HUES64 (cell line): ENCODE measurements around the gene STXBP6.

ENCODE experiments used
- H3K27ac ChIP-seq: 2 replicates; pipeline ENCODE4 v1.7.0; 2013; ENCODE audit warnings: low read depth, low read length, inconsistent platforms
- H3K27me3 ChIP-seq: 2 replicates; pipeline ENCODE4 v1.6.1; 2013; ENCODE audit warnings: mild to moderate bottlenecking, low read length; ENCODE audit not compliant: insufficient read depth
- H3K36me3 ChIP-seq: 2 replicates; pipeline ENCODE4 v1.6.1; 2013; ENCODE audit warnings: mild to moderate bottlenecking, low read length; ENCODE audit not compliant: insufficient read depth
- H3K4me1 ChIP-seq: 2 replicates; pipeline ENCODE4 v1.6.1; 2013; ENCODE audit warnings: mild to moderate bottlenecking, low read length, moderate library complexity; ENCODE audit not compliant: insufficient read depth
- H3K4me3 ChIP-seq: 2 replicates; pipeline ENCODE4 v1.5.1; 2013; ENCODE audit warnings: mild to moderate bottlenecking, low read length, moderate library complexity
- H3K9ac ChIP-seq: 2 replicates; pipeline ENCODE4 v1.6.1; 2013; ENCODE audit warnings: mild to moderate bottlenecking, low read depth, low read length
- H3K9me3 ChIP-seq: 2 replicates; pipeline ENCODE4 v1.6.1; 2013; ENCODE audit warnings: low read depth, low read length; ENCODE audit not compliant: insufficient read depth
- whole genome bisulfite sequencing: fragments of 150-250, 120-280 bp; methylation state at CpG from one replicate; pipeline ENCODE4 v1.1.7; 2013; ENCODE audit warnings: missing lambda C conversion rate; 5-methylcytosine and 5-hydroxymethylcytosine counted together

The STXBP6 gene

DNA sequence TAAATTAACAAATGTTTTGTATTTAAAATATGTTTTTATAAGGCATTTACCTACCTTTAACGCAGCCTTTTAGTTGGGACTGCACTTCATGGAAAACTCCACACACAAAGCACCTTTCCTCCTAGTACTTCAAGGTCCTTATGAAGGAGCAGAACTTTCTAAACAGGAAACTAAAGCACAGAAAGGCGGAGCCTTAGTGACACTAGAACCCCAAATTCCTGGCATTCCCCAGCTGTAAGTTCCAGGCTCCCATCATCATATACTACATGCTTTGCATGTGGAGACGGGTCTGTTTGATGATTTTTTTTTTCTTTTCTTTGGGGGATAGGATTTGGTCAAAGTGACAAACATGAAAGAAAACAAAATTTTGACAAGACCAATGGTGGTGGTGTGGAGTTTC, 39.5 kb downstream of the STXBP6 start:
- Histone ChIP-seq H3K4me1 (peaks cover 26% of the 10 kb centered on the region), H3K9me3 (no peaks in the 10 kb centered on the region), H3K27me3 (no peaks in the 10 kb centered on the region), H3K9ac (no peak overlapping the region), H3K27ac (no peak overlapping the region), H3K4me3 (no peak overlapping the region), H3K36me3 (no peaks in the 10 kb centered on the region)
- WGBS = 93% methylated on average over 2 of the region's 3 CpGs

DNA sequence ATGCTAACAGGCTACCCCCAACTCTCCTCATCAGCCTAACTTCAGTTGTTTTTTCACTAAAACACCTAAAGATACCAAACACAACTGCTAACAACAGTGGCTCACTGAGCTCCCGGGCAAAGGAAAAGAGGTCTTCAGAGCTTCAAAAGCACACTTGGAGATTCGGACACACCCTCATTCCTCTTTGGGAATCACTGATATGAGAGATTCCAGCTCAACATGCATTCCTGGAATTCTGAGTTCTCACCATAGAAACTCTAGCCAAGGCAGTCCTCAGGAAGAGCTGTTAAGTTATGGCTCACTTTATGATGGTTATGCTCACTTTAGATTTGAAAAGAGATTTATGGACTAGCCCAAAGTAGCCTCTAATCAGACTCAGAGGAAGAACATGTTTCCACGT, 40.1 kb downstream of the STXBP6 start:
- no peaks in the 10 kb centered on the region for H3K27me3 ChIP-seq
- H3K36me3 ChIP-seq = no peaks in the 10 kb centered on the region
- no peak overlapping the region for H3K9ac ChIP-seq
- WGBS = 70% methylated on average over 3 of the region's 3 CpGs
- no peak overlapping the region for H3K4me3 ChIP-seq
- H3K27ac ChIP-seq = peak overlapping the region; percentile 16; the same call in 1 of the 2 replicates
- H3K4me1 ChIP-seq = peaks cover 26% of the 10 kb centered on the region
- no peaks in the 10 kb centered on the region for H3K9me3 ChIP-seq

DNA sequence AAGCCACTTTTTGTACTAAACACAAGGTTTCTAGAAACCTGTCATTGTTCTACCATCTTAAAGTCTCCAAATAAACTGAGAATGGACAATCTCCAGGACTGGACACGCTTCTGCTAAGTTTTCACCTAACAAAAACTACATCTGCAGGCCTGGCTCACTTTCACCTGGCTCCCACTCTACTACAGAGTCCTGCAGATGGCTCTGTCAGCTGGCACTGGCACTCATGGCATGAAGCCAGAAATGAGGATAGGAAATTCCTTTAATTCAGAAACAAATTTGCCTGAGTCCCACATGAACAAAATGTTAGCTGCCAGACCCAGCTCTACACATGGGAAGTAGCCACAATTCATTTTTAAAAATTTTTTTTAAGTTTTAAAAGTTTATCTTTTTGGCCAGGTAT, 42.1 kb downstream of the STXBP6 start:
- H3K36me3 ChIP-seq = no peaks in the 10 kb centered on the region
- H3K4me3 ChIP-seq = no peak overlapping the region
- no peaks in the 10 kb centered on the region for H3K27me3 ChIP-seq
- WGBS = 98% methylated on average over 1 of the region's 1 CpG
- peaks cover 26% of the 10 kb centered on the region for H3K4me1 ChIP-seq
- H3K9me3 ChIP-seq = no peaks in the 10 kb centered on the region
- H3K27ac ChIP-seq = no peak overlapping the region
- H3K9ac ChIP-seq = no peak overlapping the region

DNA sequence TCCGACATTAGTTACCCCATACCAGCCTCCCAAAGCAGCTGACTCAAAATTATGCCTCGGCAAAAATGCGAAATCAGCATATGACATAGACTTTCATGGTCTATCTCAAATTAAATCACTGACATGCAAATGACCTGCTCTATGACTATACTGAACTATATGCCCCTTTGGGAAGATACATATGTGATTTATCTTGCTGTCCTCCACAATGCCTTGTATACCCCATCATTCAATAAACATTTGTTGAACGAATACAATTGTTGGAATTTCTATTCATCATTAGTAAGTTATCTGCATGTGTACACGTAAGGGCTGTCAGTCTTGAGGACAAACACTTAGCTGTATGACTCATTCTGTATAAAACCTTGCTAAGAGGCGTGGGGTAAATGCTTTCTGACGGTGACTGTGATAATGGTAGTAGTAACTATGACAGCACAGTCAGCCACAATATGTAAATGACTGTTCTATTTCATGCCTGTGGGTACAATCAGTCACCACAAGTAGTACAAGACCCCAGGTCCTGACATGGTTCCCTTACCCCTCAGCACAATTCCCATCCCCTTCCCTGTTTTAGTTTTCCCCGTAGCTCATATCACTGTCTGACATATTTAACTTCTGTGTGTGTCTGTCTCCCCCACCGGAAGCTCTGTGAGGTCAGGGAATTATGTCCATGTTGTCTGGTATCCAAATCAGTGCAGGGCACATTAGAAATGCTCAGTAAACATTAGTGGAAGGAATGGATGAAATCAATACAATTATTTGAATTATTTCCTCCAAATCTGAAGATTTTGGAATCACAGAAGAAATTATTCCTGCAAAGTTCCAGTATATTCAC, 42.8 kb downstream of the STXBP6 start:
- Histone ChIP-seq H3K27ac (no peak overlapping the region), H3K9me3 (no peaks in the 10 kb centered on the region), H3K4me3 (no peak overlapping the region), H3K9ac (no peak overlapping the region), H3K27me3 (no peaks in the 10 kb centered on the region), H3K36me3 (no peaks in the 10 kb centered on the region), H3K4me1 (peaks cover 26% of the 10 kb centered on the region)
- 91% methylated on average over 8 of the region's 9 CpGs for WGBS

DNA sequence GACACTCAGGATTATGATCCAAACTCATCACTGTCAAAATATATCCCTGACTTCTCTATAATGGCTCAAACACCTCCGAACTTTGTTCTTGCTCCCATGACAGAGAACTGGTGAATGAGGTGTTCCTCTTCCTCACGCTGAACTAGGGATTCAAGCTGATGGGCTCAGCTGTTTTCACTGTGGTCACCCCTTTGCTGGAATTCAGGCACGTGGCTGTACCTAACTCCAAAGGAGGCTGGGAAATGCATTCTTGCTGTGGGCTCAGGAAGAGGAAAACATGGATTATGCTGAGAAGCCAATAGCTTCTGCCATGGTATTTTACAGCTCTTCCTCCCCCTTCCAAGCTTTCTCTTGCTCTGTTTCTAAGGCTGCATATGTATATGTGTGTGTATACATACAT, 43.9 kb downstream of the STXBP6 start:
- Histone ChIP-seq H3K27me3 (no peaks in the 10 kb centered on the region), H3K27ac (no peak overlapping the region), H3K4me3 (no peak overlapping the region), H3K9me3 (no peaks in the 10 kb centered on the region), H3K36me3 (no peaks in the 10 kb centered on the region), H3K9ac (no peak overlapping the region), H3K4me1 (peaks cover 26% of the 10 kb centered on the region)
- WGBS = 90% methylated on average over 3 of the region's 3 CpGs

DNA sequence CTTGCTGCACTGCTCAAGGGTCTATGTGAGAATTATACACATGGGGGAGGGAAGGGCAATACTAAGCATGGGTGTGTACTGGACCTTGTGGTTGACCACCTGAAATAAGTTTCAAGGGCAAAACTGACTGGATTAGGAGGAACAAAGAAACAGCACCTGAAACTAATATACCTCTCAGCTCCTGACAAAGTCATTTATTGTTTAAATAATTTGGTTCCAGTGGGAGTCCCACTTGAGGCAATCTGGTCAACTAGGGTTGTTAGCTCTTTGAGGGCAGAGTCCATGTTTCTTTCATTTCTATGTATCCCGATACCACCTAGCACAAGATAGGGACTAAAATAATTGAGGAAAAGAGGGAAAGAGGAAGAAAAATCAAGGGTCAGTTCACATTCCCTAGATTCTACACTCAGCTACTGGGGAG, 45.5 kb downstream of the STXBP6 start:
- Histone ChIP-seq H3K9ac (no peak overlapping the region), H3K4me3 (no peak overlapping the region), H3K4me1 (peaks cover 13% of the 10 kb centered on the region), H3K27me3 (no peaks in the 10 kb centered on the region), H3K9me3 (no peaks in the 10 kb centered on the region), H3K27ac (no peak overlapping the region), H3K36me3 (no peaks in the 10 kb centered on the region)
- no CpG with 5 or more reads among the region's 1 CpG for WGBS

DNA sequence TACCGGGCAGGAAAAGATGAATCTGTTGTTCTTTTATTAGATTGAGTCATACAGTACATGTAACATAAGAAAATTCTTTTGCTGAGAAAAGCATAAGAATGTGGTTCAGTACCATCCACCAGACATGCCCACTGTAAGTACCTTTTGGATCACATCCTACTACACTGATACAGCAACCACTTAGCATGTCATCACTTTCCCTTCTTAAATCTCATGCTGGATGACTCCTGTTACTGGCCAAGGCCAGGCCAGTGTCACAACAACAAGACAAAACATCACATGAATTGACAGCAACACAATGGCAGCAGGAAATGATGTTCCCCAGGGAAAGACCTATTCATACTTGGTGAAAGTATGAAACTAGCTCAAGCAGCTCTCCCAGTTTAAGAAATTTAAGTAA, 46.4 kb downstream of the STXBP6 start:
- Histone ChIP-seq H3K27me3 (no peaks in the 10 kb centered on the region), H3K4me3 (no peak overlapping the region), H3K36me3 (no peaks in the 10 kb centered on the region), H3K4me1 (peaks cover 4% of the 10 kb centered on the region), H3K9ac (no peak overlapping the region), H3K9me3 (no peaks in the 10 kb centered on the region), H3K27ac (no peak overlapping the region)
- WGBS = 100% methylated on average over 1 of the region's 1 CpG

DNA sequence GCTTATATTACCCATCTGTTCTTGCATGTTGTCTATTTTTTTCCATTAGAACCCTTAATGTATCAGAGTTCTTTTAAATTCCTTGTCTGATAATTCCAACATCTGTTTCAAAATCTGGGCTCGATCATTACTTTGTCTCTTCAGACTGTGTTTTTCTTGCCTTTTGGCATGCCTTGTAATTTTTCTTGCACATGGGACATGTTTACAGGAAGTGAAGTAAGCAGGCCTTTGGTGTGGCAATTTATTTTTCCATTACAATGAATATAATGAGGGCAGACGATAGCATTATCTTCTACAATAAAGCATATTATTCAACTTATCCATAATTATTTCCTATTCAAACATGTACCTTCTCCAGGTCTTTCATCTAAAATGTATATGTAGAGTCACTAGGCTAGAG, 48.3 kb downstream of the STXBP6 start:
- WGBS = 94% methylated on average over 2 of the region's 2 CpGs
- H3K27me3 ChIP-seq = no peaks in the 10 kb centered on the region
- H3K4me1 ChIP-seq = 0 out of 2 replicates have a peak, but pooled peaks cover 3% of the 10 kb centered on the region

DNA sequence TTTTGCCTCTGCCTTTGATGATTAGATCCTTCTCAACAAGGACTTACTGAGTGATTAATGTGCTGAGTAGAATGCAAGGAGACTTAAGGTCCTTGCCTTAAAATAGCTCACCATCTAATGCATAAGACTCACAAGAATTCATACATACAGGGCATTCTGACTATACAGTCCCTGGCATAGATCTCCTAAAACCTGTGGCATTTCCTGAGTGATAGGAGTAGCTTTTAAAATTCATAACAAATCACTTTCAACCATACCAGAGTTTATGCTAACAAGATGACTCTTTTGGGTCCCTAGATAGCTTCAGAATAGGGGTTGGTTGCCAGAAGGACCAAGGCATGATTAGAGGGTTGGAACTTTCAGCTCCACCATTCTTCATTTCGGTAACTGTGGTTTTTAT, 48.8 kb downstream of the STXBP6 start:
- Histone ChIP-seq H3K4me3 (no peak overlapping the region), H3K36me3 (no peaks in the 10 kb centered on the region), H3K27ac (no peak overlapping the region), H3K4me1 (0 out of 2 replicates have a peak, but pooled peaks cover 3% of the 10 kb centered on the region), H3K27me3 (no peaks in the 10 kb centered on the region), H3K9ac (no peak overlapping the region), H3K9me3 (no peaks in the 10 kb centered on the region)
- WGBS = 100% methylated on average over 1 of the region's 1 CpG

More for the DNA sequence above, 48.3 kb downstream of the STXBP6 start:
- Histone ChIP-seq H3K9ac (no peak overlapping the region), H3K36me3 (no peaks in the 10 kb centered on the region), H3K4me3 (no peak overlapping the region), H3K27ac (no peak overlapping the region), H3K9me3 (no peaks in the 10 kb centered on the region)

DNA sequence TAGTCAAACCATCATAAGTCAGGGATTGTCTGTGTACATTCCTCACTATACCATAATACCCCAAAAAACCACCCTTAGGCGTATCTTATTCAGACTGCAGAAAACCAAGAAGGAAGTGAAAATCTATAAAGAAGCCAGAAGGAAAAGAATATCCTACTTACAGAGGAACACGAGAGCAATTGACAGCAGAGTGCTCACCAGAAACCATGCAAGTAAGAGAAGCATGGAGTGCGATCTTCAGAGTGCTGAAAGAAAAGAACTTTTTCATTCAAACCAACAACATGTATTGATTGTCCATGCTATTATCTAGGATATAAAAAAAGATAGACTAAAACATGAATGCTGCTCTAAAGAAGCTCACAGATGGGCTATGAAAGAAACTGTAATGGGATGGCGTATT, 50.8 kb downstream of the STXBP6 start:
- Histone ChIP-seq H3K4me1 (0 out of 2 replicates have a peak, but pooled peaks cover 3% of the 10 kb centered on the region), H3K36me3 (no peaks in the 10 kb centered on the region), H3K9me3 (no peaks in the 10 kb centered on the region), H3K4me3 (no peak overlapping the region), H3K9ac (no peak overlapping the region), H3K27me3 (no peaks in the 10 kb centered on the region), H3K27ac (no peak overlapping the region)
- 93% methylated on average over 4 of the region's 4 CpGs for WGBS

DNA sequence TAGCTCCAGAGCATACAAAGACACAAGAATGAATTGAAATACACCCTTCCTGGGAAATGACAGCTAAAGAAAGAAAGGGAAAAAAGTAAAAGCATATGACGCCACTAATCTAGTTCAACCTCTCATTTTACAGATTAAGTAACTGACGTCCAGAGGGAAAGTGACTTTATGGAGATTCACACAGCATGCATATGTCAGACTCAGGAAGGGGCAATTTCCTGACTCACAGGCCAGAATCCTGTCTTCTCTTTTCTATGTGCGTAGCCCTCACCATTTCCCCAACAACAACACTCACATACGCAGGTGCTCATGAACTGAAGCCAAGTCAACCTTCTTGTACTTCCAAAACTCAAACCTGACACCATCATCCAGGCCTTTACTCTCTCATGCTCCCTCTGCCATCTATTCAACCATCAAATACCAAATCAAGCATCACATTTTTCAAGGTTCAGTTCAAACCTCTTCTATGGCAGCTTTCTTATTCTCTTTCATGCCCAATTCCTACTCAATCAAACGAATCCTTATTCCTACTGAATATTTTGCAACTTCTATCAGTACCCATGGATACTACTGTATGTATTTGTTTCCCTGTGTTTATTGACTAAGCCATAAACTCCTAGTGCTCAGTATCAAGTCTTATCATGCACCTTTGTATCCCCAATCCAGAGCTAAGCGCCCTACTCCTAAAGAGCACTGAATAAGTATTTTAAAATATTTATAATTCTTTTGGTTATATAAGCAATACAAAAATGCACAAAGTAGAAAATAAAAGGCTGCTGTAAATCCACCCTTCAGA, 52.8 kb downstream of the STXBP6 start:
- Histone ChIP-seq H3K27me3 (no peaks in the 10 kb centered on the region), H3K4me1 (0 out of 2 replicates have a peak, but pooled peaks cover 3% of the 10 kb centered on the region)
- 90% methylated on average over 5 of the region's 6 CpGs for WGBS

More for the DNA sequence above, 52.8 kb downstream of the STXBP6 start:
- no peak overlapping the region for H3K4me3 ChIP-seq
- H3K9me3 ChIP-seq = no peaks in the 10 kb centered on the region
- H3K9ac ChIP-seq = no peak overlapping the region
- H3K27ac ChIP-seq = no peak overlapping the region
- H3K36me3 ChIP-seq = no peaks in the 10 kb centered on the region
